ENCODE data around the gene KDM4C.

DNA sequence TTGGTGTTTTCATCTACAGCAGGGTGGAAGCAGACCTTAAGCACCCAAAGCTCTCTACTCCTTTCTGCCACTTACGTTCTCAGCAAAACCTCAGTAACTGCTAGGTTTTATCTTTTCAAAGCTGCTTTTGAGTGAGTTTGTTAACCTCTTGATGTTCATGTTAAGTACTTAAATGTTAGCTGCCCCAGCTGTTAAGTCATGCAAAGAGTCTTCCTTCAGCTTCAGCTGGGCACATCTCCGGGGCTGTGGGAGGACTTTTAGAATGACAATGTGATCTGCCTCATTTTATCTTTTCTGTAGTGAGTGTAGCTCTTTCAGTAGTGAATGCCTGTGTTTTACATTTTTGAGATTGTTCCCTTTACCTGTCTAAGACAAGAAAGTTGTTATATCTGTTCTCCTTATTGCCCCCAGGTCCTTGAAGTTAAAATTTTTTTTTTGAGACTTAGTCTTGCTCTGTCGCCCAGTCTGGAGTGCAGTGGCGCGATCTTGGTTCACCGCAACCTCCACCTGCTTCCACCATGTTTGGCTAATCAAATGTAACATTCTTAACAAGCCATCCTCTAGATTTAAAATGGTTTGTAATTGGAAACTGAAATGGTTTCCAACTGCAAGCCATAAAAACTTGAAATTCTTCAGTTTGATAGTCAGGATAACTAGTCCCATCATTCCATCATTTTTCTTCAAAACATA lies 19.6 kb downstream of the KDM4C start:
- TF ChIP-seq, protein P1, sequence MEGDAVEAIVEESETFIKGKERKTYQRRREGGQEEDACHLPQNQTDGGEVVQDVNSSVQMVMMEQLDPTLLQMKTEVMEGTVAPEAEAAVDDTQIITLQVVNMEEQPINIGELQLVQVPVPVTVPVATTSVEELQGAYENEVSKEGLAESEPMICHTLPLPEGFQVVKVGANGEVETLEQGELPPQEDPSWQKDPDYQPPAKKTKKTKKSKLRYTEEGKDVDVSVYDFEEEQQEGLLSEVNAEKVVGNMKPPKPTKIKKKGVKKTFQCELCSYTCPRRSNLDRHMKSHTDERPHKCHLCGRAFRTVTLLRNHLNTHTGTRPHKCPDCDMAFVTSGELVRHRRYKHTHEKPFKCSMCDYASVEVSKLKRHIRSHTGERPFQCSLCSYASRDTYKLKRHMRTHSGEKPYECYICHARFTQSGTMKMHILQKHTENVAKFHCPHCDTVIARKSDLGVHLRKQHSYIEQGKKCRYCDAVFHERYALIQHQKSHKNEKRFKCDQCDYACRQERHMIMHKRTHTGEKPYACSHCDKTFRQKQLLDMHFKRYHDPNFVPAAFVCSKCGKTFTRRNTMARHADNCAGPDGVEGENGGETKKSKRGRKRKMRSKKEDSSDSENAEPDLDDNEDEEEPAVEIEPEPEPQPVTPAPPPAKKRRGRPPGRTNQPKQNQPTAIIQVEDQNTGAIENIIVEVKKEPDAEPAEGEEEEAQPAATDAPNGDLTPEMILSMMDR (IDR thresholded peaks at IDR 0.05), result no peak
- TF ChIP-seq POLR2A (IDR thresholded peaks at IDR 0.05), result no peak
